Stimulated activated CD4-positive, alpha-beta T cell treated with anti-CD3 and anti-CD28 coated beads, Interleukin-4, amount 100 ng/mL, for 48 hours (primary cell): Measurements from ENCODE around the gene STPG1.
"Not testable (repeated sequence)": the region's sequence is repeated elsewhere in the genome, so short reads cannot be mapped to it uniquely, and the experiment has no call there.

Experiments used
- DNase-seq, 2 donors: peaks; one replicate each; pipeline ENCODE4 v3.0.0-alpha.2; 2020; ENCODE audit warnings: low read depth in 2 of 2

Gene STPG1, protein sequence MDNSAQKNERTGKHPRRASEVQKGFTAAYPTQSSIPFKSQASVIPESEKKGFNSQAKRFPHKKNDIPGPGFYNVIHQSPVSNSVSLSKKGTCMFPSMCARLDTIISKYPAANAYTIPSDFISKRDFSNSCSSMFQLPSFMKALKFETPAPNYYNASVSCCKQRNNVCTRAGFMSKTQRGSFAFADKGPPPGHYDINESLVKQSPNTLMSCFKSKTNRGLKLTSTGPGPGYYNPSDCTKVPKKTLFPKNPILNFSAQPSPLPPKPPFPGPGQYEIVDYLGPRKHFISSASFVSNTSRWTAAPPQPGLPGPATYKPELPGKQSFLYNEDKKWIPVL

DNA sequence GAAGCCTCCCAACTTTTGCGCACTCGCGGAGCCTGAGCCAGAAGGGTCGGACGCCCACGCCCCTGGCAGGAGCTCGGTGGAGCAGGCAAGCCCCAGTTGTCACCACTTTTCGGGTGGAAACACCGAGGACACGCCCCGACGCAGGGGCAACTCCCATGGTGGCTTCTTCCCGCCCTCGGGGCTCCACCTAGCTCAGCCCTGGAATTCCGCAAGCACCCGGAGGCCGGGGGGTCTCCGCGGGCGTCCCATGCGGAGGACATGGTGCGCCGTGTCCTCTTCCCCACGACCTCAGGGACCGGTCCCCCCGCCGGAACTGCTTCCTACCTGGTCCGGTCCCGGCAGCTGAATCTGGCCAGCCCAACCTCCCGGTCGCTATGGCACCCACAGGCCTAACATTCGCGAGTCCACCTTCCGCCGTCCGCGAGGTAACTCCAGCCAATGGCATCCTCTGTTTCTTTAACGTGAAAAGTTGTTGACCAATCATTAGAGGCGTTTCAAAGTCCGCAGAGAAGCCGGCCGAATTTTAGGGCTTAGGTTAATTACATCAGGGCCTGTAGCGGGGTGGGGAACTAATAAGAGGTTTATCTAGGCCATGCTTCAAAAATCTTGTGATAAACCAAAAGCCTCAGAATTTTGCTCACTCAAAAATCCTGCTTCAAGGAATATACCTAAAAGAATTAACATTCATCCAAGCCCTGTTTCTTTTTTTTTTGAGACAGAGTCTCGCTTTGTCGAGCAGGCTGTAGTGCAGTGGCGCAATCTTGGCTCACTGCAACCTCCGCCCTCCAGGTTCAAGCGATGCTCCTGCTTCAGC, at the start of gene STPG1:
TSS of gene STPG1 (minus strand) at position 433 of the 814 bp plus-strand sequence. CDS start 12,394 bp downstream, outside the sequence.
- DNase-seq = peak; percentile 61 to 78

DNA sequence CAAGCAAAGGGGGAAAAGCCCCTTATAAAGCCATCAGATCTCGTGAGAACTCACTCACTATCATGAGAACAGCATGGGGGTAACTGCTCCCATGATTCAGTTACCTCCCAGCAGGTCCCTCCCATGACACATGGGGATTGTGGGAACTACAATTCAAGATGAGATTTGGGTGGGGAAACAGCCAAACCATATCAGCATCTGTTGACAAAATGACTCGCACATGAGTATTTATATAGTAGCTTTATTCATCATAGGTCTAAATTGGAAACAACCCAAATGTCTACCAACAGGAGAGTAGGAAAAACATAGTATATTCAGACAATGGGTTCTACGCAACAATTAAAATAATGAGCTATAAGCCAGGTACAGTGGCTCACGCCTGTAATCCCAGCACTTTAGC, 48.5 kb upstream of the STPG1 start:
- not testable (repeated sequence) for DNase-seq

GRCh38 chr1:24459551-24460266, 46.1 kb upstream of the STPG1 start:
- no peak for DNase-seq

DNA sequence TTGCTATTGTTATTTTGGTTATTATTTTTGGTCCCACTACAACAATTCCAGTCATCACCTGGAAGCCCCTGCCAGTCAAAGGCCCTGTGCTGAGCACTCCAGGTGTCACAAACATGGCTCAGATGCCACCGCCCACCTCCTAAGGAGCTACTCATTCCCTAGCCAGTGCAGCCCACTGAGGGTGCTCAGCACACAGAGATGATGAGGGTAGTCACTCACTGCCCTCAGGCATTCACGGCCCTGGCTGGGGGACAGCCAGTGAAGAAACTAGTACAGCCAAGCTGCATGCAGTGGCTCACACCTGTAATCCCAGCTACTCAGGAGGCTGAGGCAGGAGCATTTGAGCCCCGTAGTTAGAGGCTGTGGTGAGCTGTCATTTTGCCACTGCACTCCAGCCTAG, 44.3 kb upstream of the STPG1 start:
- no peak for DNase-seq

- no peak for DNase-seq
These were observed 41.7 kb upstream of the STPG1 start for GRCh38 chr1:24455272-24455671.

- DNase-seq = no peak
These were observed 41.1 kb upstream of the STPG1 start for GRCh38 chr1:24454673-24455072.

GRCh38 chr1:24452922-24453485, 39.4 kb upstream of the STPG1 start:
- no peak for DNase-seq

GRCh38 chr1:24451746-24452145, 38.2 kb upstream of the STPG1 start:
- DNase-seq = no peak

GRCh38 chr1:24450857-24451397, 37.3 kb upstream of the STPG1 start:
- no peak for DNase-seq

DNA sequence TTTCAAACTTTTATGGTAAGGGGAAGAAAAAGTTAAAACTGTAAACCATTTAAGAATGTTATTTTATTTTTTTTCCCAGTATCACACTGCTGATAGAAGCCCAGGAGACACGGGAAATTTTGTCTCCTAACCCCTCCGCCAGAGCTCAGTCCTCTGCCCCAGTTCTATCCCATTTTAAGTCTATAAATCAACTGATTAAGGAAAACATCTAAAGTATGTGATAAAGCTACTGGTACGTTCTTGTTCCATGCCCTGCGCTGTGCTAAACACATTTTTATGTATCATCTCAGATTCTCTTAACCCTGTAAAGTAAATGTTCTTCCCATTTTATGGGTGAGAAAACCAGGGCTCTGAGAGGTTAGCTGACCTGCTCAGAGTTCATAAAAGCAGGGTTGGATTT, 36.7 kb upstream of the STPG1 start:
- DNase-seq = no peak

- not testable (repeated sequence) for DNase-seq
These were observed 32.9 kb upstream of the STPG1 start for GRCh38 chr1:24446446-24446845.

DNA sequence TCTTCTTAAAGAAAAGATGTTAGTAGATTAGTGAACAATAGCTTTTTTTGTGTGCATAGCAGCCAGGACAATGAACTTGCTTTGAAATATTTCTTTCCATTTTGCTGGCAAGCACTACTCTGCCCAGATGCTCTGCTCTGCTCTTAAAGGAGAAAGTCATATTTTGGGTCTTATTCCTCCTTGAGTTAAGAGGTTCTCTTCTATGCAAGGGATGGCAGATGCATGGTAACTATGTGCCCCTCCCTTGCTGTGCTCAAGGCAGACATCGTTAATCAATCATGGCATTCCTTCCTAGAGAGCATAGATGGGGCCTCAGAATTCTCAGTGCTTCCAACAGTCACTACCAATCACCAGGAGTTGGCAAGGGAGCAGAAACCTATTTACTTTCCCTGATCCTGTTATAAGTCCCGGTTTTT, 29.7 kb upstream of the STPG1 start:
- DNase-seq = no peak

DNA sequence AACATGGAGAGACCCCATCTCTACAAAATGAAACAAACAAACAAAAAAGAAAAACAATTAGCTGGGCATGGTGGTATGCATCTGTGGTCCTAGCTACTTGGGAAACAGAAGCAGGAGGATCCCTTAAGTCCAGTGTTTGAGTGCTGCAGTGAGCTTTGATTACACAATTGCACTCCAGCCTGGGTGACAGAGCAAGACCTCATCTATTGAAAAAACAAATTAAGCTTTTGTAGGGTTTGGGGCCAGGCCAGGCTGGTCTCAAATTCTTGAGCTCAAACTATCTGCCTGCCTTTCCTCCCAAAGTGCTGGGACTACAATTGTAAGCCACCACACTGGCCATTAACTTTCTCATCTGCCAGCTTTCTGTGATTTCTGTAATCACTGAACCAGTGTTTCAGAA, 29.2 kb upstream of the STPG1 start:
- no peak for DNase-seq

DNA sequence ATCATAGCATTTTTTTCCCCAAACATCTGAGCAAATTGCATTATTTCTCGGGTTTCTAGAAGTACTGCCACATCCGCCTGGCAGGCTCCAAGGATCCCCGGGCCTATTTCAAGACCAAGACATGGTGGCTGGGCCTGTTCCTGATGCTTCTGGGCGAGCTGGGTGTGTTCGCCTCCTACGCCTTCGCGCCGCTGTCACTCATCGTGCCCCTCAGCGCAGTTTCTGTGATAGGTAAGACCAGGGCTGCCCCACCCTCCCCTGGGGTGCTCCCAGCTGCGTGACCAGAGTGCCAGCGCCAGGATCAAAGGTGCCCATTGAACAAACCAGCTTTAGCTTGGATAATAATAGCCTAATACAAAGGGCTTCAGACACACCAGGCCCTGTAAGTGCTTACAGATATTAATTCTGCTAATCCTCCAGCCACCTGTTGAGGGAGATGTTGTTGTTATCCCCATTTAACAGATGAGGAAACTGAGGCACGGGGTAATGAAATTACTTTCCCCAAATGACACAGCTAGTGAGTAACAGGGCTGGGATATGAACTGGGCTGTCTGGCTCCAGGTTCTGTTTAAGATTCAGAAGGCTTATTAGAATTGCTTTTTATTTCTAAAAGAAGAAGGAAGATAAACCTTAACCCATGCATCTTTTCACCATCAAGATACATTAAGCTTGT, 28.6 kb upstream of the STPG1 start:
- no peak for DNase-seq

DNA sequence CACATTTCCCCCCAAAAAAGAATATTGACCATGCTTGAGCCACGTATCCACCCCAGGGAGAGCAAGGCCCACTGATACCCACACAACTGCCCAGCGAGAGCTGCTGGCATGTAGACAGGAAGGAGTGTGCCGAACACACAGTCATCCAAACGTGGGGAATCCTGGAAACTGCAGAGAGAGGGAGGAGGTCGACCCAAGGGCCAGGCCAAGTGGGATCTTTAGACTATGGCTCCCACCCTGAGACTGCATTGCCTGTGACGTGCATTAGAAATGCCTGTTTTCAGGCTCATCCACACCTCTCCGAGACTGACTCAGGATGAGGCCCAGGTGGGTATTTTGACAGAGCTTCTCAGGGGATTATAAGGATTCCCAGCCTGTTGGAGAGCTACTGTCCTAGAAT, 27.9 kb upstream of the STPG1 start:
- no peak for DNase-seq

DNA sequence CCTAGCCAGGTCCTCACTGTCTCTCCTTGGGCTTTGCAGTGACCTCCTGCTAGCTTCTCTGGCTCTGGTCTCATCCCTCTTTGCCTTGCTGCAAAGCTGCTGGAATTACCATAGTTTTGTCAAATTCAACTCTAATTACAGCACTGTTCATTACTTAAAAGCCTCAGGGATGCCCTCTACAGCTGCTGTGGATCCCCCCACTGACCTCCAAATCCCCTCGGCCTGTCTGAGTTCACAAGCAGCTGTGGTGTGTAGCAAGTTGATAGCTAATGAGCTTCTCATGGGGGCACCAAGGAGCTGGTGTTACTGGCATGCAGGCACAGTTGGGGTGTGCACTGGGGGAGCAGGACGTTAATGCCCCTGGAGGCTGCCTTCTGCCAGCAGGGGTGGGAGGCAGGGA, 26.9 kb upstream of the STPG1 start:
- no peak for DNase-seq

DNA sequence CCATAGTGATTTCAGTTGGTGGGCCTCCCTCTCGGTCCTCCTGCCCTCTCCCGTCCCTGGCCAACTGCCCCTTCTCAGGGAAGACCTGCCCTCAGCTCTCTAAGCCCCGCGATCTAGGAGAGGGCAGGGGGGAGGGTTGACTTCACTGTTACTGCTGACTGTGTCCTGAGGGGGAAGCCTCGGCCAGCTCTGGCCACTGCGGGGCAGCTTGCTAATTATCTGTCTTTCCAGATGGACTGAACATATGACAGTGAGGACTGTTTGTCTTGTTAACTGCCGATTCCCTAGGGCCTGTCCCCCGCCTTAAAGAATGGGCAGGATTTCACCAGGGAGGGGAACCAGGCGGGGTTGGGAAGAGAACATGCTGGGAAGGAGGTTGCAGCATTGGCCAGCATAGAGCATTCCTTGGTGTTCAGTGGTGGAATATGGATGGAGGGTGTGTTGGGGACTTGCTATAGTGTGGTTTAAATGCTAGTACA, 24.9 kb upstream of the STPG1 start:
- DNase-seq = no peak

GRCh38 chr1:24437631-24438396, 24.2 kb upstream of the STPG1 start:
- no peak for DNase-seq

GRCh38 chr1:24435782-24436365, 22.3 kb upstream of the STPG1 start:
- no peak for DNase-seq

- DNase-seq = no peak
These were observed 13.9 kb upstream of the STPG1 start for GRCh38 chr1:24427545-24427862.
